Measurements from ENCODE around the gene PARD3B. TPM values are rescaled to one million over a fixed set of nuclear protein-coding genes. Genes with fewer than 3 reads are reported as not detected.

PARD3B gene
- total and polyA plus RNA-seq, 2 of the 8 experiments (the other 6 are each of a cell fraction or from before 2014, with no cell fraction given), result 1.2 to 5.7 TPM

- TF ChIP-seq HDAC6 (IDR thresholded peaks at IDR 0.05; ENCODE audit: low read depth, low read length), result no peak
- no peak for TF ChIP-seq SRF (IDR thresholded peaks at IDR 0.05; ENCODE audit: low read depth, low read length)
- no peak for TF ChIP-seq KDM4A (IDR thresholded peaks at IDR 0.05; ENCODE audit: low read depth, low read length, severe bottlenecking)
These were observed 98.1 kb downstream of the PARD3B start (continued) for GRCh38 chr2:204643326-204643725.

All from H1 (cell line).